H1 (cell line): ENCODE results near the gene CSGALNACT2. TPM values are rescaled to one million over a fixed set of nuclear protein-coding genes. Genes with fewer than 3 reads are reported as not detected.

Source experiments
- CTCF ChIA-PET: fragments of 300-600 bp; sonication (Branson Sonifier 250); formaldehyde crosslinking; loops from one replicate; lab custom pipeline; 2021; ENCODE audit not compliant: partially characterized antibody; lab: Charles Lee
- POLR2A ChIA-PET: fragments of 300-600 bp; sonication (Branson Sonifier 250); formaldehyde crosslinking; loops from one replicate; lab custom pipeline; 2021; ENCODE audit warnings: inconsistent platforms; ENCODE audit not compliant: partially characterized antibody; lab: Charles Lee
- DNase-seq, 2 experiments: peaks; one replicate each; pipeline versions ENCODE4 v3.0.0 to v3.0.0-alpha.2; 2010 to 2022; ENCODE audit warnings: low spot score in 2 of 2, low read depth in 1 of 2, mixed read lengths in 1 of 2
- FAIRE-seq: peaks from 2 replicates; lab custom pipeline; 2011; peaks lifted over from hg19 to GRCh38; lab: Jason Lieb, UNC
- H2AFZ ChIP-seq: 2 replicates; pipeline ENCODE4 v1.8.1; 2012; ENCODE audit warnings: low read length, inconsistent platforms
- H2AK5ac ChIP-seq: 2 replicates; pipeline ENCODE4 v1.6.1; 2013; ENCODE audit warnings: low read depth, low read length
- H2BK120ac ChIP-seq: replicated peaks from 2 replicates; pipeline ENCODE3; 2013; ENCODE audit warnings: low read depth, low read length, inconsistent platforms
- H2BK12ac ChIP-seq: 2 replicates; pipeline ENCODE4 v1.6.1; 2013; ENCODE audit warnings: low read depth, low read length
- H2BK15ac ChIP-seq: 2 replicates; pipeline ENCODE4 v1.6.1; 2013; ENCODE audit warnings: low read length
- H2BK20ac ChIP-seq: 2 replicates; pipeline ENCODE4 v1.6.1; 2013; ENCODE audit warnings: low read length
- H2BK5ac ChIP-seq: 2 replicates; pipeline ENCODE4 v1.6.1; 2013; ENCODE audit warnings: low read depth, low read length
- H3K14ac ChIP-seq: 2 replicates; pipeline ENCODE4 v1.6.1; 2013; ENCODE audit warnings: inconsistent platforms; ENCODE audit not compliant: insufficient read length
- H3K18ac ChIP-seq: 2 replicates; pipeline ENCODE4 v1.6.1; 2013; ENCODE audit warnings: low read length; ENCODE audit errors: extremely low read depth
- H3K23ac ChIP-seq: 2 replicates; pipeline ENCODE4 v1.6.1; 2013; ENCODE audit warnings: inconsistent platforms; ENCODE audit not compliant: insufficient read length
- H3K23me2 ChIP-seq: 2 replicates; pipeline ENCODE4 v1.6.1; 2013; ENCODE audit warnings: low read depth, low read length
- H3K27ac ChIP-seq: 2 replicates; pipeline ENCODE4 v1.6.1; 2011; ENCODE audit warnings: low read depth, low read length, inconsistent platforms
- H3K27me3 ChIP-seq, 4 experiments: replicated peaks in 1 of 4; 1 replicate in 1 of 4; 2 replicates in 3 of 4; pipeline versions ENCODE4 v1.6.1 to v1.8.1; 2011 to 2013; ENCODE audit warnings: low read length in 3 of 4, mild to moderate bottlenecking in 3 of 4, inconsistent platforms in 2 of 4, mixed read lengths in 2 of 4, moderate library complexity in 1 of 4; ENCODE audit not compliant: control insufficient read depth in 3 of 4, insufficient read depth in 3 of 4; ENCODE audit errors: extremely low read depth in 1 of 4
- H3K36me3 ChIP-seq, 4 experiments: 2 replicates each; pipeline versions ENCODE4 v1.6.1 to v1.8.1; 2011 to 2013; ENCODE audit warnings: mild to moderate bottlenecking in 4 of 4, low read length in 3 of 4, moderate library complexity in 2 of 4, control low read depth in 1 of 4, inconsistent platforms in 1 of 4; ENCODE audit not compliant: insufficient read depth in 4 of 4, control insufficient read depth in 2 of 4
- H3K4ac ChIP-seq: replicated peaks from 2 replicates; pipeline ENCODE3; 2013; ENCODE audit warnings: low read length, low read depth, mixed read lengths, inconsistent platforms; ENCODE audit not compliant: insufficient read length
- H3K4me1 ChIP-seq, 4 experiments: replicated peaks in 1 of 4; 1 replicate in 1 of 4; 2 replicates in 3 of 4; pipeline versions ENCODE4 v1.6.1 to v1.8.1; 2011 to 2013; ENCODE audit warnings: low read length in 3 of 4, inconsistent platforms in 2 of 4, mixed read lengths in 1 of 4; ENCODE audit not compliant: insufficient read depth in 4 of 4, control insufficient read depth in 3 of 4
- H3K4me2 ChIP-seq, 2 experiments: 2 replicates each; pipeline versions ENCODE4 v1.6.1 to v1.8.1; 2011 to 2013; ENCODE audit warnings: low read depth in 2 of 2, low read length in 2 of 2, control low read depth in 1 of 2, inconsistent platforms in 1 of 2, mild to moderate bottlenecking in 1 of 2; ENCODE audit not compliant: insufficient read depth in 1 of 2
- H3K4me3 ChIP-seq, 4 experiments: fragments of 200-600, 300-600 bp in 1 of 4; sonication (generic), shearing (Covaris generic), sonication (Bioruptor Twin) in 1 of 4; 2 replicates each; pipeline versions ENCODE4 v1.5.1 to v1.8.1; 2011 to 2016; ENCODE audit warnings: low read length in 4 of 4, low read depth in 3 of 4, control low read depth in 2 of 4, inconsistent platforms in 2 of 4, mild to moderate bottlenecking in 2 of 4, mixed read lengths in 1 of 4, moderate library complexity in 1 of 4; ENCODE audit not compliant: insufficient read depth in 2 of 4; ENCODE audit errors: extremely low read depth in 1 of 4
- H3K56ac ChIP-seq: replicated peaks from 2 replicates; pipeline ENCODE3; 2013; ENCODE audit warnings: low read depth, mild to moderate bottlenecking, mixed read lengths, low read length, inconsistent platforms; ENCODE audit not compliant: insufficient read length
- H3K79me1 ChIP-seq: 2 replicates; pipeline ENCODE4 v1.6.1; 2013; ENCODE audit warnings: low read depth, low read length, control low read depth
- H3K79me2 ChIP-seq, 2 experiments: 2 replicates each; pipeline versions ENCODE4 v1.6.1 to v1.8.1; 2012 to 2013; ENCODE audit warnings: low read length in 2 of 2, mild to moderate bottlenecking in 2 of 2, inconsistent platforms in 1 of 2; ENCODE audit not compliant: insufficient read depth in 2 of 2, control insufficient read depth in 1 of 2
- H3K9ac ChIP-seq, 4 experiments: replicated peaks in 1 of 4; 1 replicate in 1 of 4; 2 replicates in 3 of 4; pipeline versions ENCODE4 v1.6.1 to v1.8.1; 2011 to 2013; ENCODE audit warnings: low read depth in 3 of 4, low read length in 3 of 4, control low read depth in 2 of 4, mild to moderate bottlenecking in 2 of 4, moderate library complexity in 2 of 4, inconsistent platforms in 1 of 4; ENCODE audit errors: extremely low read depth in 1 of 4
- H3K9me3 ChIP-seq, 2 experiments: 2 replicates each; pipeline versions ENCODE4 v1.6.1 to v1.8.1; 2012 to 2013; ENCODE audit warnings: mild to moderate bottlenecking in 2 of 2, moderate library complexity in 2 of 2, control low read depth in 1 of 2, inconsistent platforms in 1 of 2, low read depth in 1 of 2, low read length in 1 of 2, mixed read lengths in 1 of 2; ENCODE audit not compliant: insufficient read depth in 2 of 2
- H4K20me1 ChIP-seq, 2 experiments: replicated peaks in 1 of 2; 2 replicates each; pipeline versions ENCODE3 to v1.8.1; 2011 to 2013; ENCODE audit warnings: inconsistent platforms in 2 of 2, low read length in 2 of 2, mild to moderate bottlenecking in 1 of 2; ENCODE audit not compliant: insufficient read depth in 2 of 2, control insufficient read depth in 1 of 2
- H4K5ac ChIP-seq: 2 replicates; pipeline ENCODE4 v1.6.1; 2013; ENCODE audit warnings: low read length, low read depth, mixed read lengths, inconsistent platforms; ENCODE audit not compliant: insufficient read length
- H4K8ac ChIP-seq: 2 replicates; pipeline ENCODE4 v1.8.0; 2013; ENCODE audit warnings: mild to moderate bottlenecking, moderate library complexity, low read length, inconsistent platforms; ENCODE audit not compliant: insufficient read depth; ENCODE audit errors: extremely low read depth
- H4K91ac ChIP-seq: replicated peaks from 2 replicates; pipeline ENCODE3; 2013; ENCODE audit warnings: low read length, mixed read lengths, inconsistent platforms; ENCODE audit not compliant: insufficient read length
- CBX8 ChIP-seq: fragments of 300-800, 300-1000 bp; sonication (generic); IDR thresholded peaks from 2 replicates; pipeline ENCODE4 v1.7.1; 2016; ENCODE audit warnings: low read depth, low read length, borderline replicate concordance
- CREB1 ChIP-seq: IDR thresholded peaks from 2 replicates; pipeline ENCODE4 v1.6.1; 2012; ENCODE audit warnings: inconsistent platforms
- FOSL1 ChIP-seq: IDR thresholded peaks from 2 replicates; pipeline ENCODE4 v1.6.1; 2011; ENCODE audit warnings: mild to moderate bottlenecking, low read depth, low read length, moderate library complexity; ENCODE audit not compliant: insufficient read depth
- GABPA ChIP-seq: IDR thresholded peaks from 2 replicates; pipeline ENCODE4 v1.6.1; 2011; ENCODE audit warnings: mild to moderate bottlenecking, low read length, moderate library complexity, borderline replicate concordance; ENCODE audit not compliant: insufficient read depth
- HDAC6 ChIP-seq: IDR thresholded peaks from one replicate; pipeline ENCODE4 v1.7.1; 2012; ENCODE audit warnings: low read depth, mild to moderate bottlenecking, inconsistent platforms, low read length, moderate library complexity
- JUN ChIP-seq: IDR thresholded peaks from 2 replicates; pipeline ENCODE4 v1.6.1; 2011; ENCODE audit warnings: low read depth, mild to moderate bottlenecking, improper control_type of control experiment, low read length
- JUND ChIP-seq: IDR thresholded peaks from 2 replicates; pipeline ENCODE4 v1.6.1; 2011; ENCODE audit warnings: mild to moderate bottlenecking, improper control_type of control experiment, low read length
- KDM1A ChIP-seq: fragments of 200-600, 300-600 bp; sonication (generic); IDR thresholded peaks from 2 replicates; pipeline ENCODE4 v1.7.1; 2016; ENCODE audit warnings: mild to moderate bottlenecking, low read length, borderline replicate concordance
- POLR2A ChIP-seq, 2 experiments: IDR thresholded peaks; 1 replicate in 1 of 2; 2 replicates in 1 of 2; pipeline ENCODE4 v1.6.1; 2011; ENCODE audit warnings: low read depth in 2 of 2, low read length in 2 of 2, mild to moderate bottlenecking in 2 of 2; ENCODE audit errors: control extremely low read depth in 1 of 2
- RAD21 ChIP-seq, 2 experiments: IDR thresholded peaks in 1 of 2; conservative IDR thresholded peaks in 1 of 2; 2 replicates each; pipeline ENCODE4 v1.6.1; 2011; ENCODE audit warnings: low read depth in 2 of 2, low read length in 2 of 2, improper control_type of control experiment in 1 of 2, inconsistent platforms in 1 of 2, mild to moderate bottlenecking in 1 of 2, moderate library complexity in 1 of 2
- SAP30 ChIP-seq: fragments of 300-600 bp; sonication (generic); IDR thresholded peaks from 2 replicates; pipeline ENCODE4 v1.7.1; 2012; ENCODE audit warnings: low read length, moderate library complexity, mild to moderate bottlenecking, inconsistent platforms; ENCODE audit not compliant: insufficient read depth, insufficient replicate concordance
- SIN3A ChIP-seq, 2 experiments: IDR thresholded peaks in 1 of 2; conservative IDR thresholded peaks in 1 of 2; 2 replicates each; pipeline ENCODE4 v1.6.1; 2011 to 2012; ENCODE audit warnings: low read length in 2 of 2, improper control_type of control experiment in 1 of 2, low read depth in 1 of 2, mild to moderate bottlenecking in 1 of 2
- SRF ChIP-seq: IDR thresholded peaks from 2 replicates; pipeline ENCODE4 v1.6.1; 2011; ENCODE audit warnings: mild to moderate bottlenecking, low read depth, low read length, moderate library complexity
- TAF1 ChIP-seq: IDR thresholded peaks from 2 replicates; pipeline ENCODE4 v1.6.1; 2011; ENCODE audit warnings: mild to moderate bottlenecking, low read depth, low read length
- TBP ChIP-seq: IDR thresholded peaks from 2 replicates; pipeline ENCODE4 v1.6.1; 2011; ENCODE audit warnings: low read depth, low read length, improper control_type of control experiment
- TCF12 ChIP-seq: IDR thresholded peaks from 2 replicates; pipeline ENCODE4 v1.6.1; 2011; ENCODE audit warnings: low read depth, mild to moderate bottlenecking, low read length
- WGBS, 2 experiments: shearing (Covaris generic) in 1 of 2; methylation state at CpG; one replicate each; pipeline versions ENCODE4 v1.1.6 to v1.1.7; 2013 to 2015; ENCODE audit warnings: low lambda C conversion rate in 2 of 2, mixed read lengths in 2 of 2, inconsistent platforms in 1 of 2, low coverage in 1 of 2, missing lambda C conversion rate in 1 of 2; ENCODE audit not compliant: insufficient replicate concordance in 2 of 2, insufficient coverage in 1 of 2, insufficient read length in 1 of 2; ENCODE audit errors: extremely low coverage in 1 of 2, missing lambda C conversion rate in 1 of 2; 5-methylcytosine and 5-hydroxymethylcytosine counted together
- polyA plus RNA-seq, 7 experiments: library from polyadenylated mRNA; depleted of rRNA in 3 of 7; stranded (reverse) in 5 of 7; unstranded in 2 of 7; fragments of >200 nt in 5 of 7; fragments of 200-250 nt in 2 of 7; gene quantifications; 1 replicate in 5 of 7; 2 replicates in 1 of 7; 4 replicates in 1 of 7; pipeline versions ENCODE4 v1.2.1 to v1.2.3, GENCODE V29; 2011 to 2013; ENCODE audit warnings: missing spikeins in 2 of 7, mixed read lengths in 2 of 7
- total RNA-seq: library from RNA; stranded (reverse); fragmentation: NEBNext Ultra II Directional; extraction: Animal tissue kit (Norgen Biotek cat#: 25700); gene quantifications from 2 replicates; pipeline ENCODE4 v1.2.1, GENCODE V29; 2021

CSGALNACT2 gene
- total and polyA plus RNA-seq, 2 of the 8 experiments (the other 6 are each of a cell fraction or from before 2014, with no cell fraction given) = 2.6 to 5.3 TPM

GRCh38 chr10:43158636-43159035 is 20.4 kb downstream of the CSGALNACT2 start:
- Histone ChIP-seq H4K5ac (no peak overlapping the region), H2AK5ac (no peak overlapping the region), H3K23me2 (no peaks in the 10 kb centered on the region), H3K36me3 (no peaks in the 10 kb centered on the region), H3K27me3 (no peaks in the 10 kb centered on the region), H2BK5ac (no peak overlapping the region), H3K56ac (no peak overlapping the region), H3K79me1 (no peaks in the 10 kb centered on the region), H3K9ac (no peak overlapping the region), H3K4ac (no peak overlapping the region), H2BK12ac (no peak overlapping the region), H2AFZ (no peak overlapping the region), H3K14ac (no peak overlapping the region), H3K27ac (no peak overlapping the region), H3K9me3 (no peaks in the 10 kb centered on the region), H4K8ac (no peak overlapping the region), H2BK15ac (no peak overlapping the region), H3K79me2 (no peaks in the 10 kb centered on the region), H3K4me3 (no peak overlapping the region), H2BK20ac (no peak overlapping the region), H3K4me2 (no peak overlapping the region), H4K91ac (no peak overlapping the region), H2BK120ac (no peak overlapping the region), H3K4me1 (no peaks in the 10 kb centered on the region), H4K20me1 (no peaks in the 10 kb centered on the region), H3K18ac (no peak overlapping the region), H3K23ac (no peak overlapping the region)
- WGBS, 2 experiments = 96% methylated on average over 6 of the region's 6 CpGs; no CpG with 5 or more reads in 1 of the 2 experiments
- POLR2A ChIA-PET = no interaction called here
- FAIRE-seq (no peak), DNase-seq (no peak)
- CTCF ChIA-PET = no interaction called here
- TF ChIP-seq GABPA (no peak), FOSL1 (no peak), CBX8 (no peak), RAD21 (IDR thresholded peaks at IDR 0.05 in 1 of 2, conservative IDR thresholded peaks at IDR 0.05 in 1 of 2; ENCODE audit: low read depth in 2 of 2, low read length in 2 of 2) (no peak), POLR2A (IDR thresholded peaks at IDR 0.05; ENCODE audit: control extremely low read depth in 1 of 2, low read depth in 2 of 2, low read length in 2 of 2) (no peak), HDAC6 (no peak), SIN3A (conservative IDR thresholded peaks at IDR 0.05 in 1 of 2, IDR thresholded peaks at IDR 0.05 in 1 of 2; ENCODE audit: low read depth in 1 of 2, low read length in 2 of 2) (no peak), TAF1 (no peak), JUND (no peak), CREB1 (no peak), KDM1A (no peak), TCF12 (no peak), SAP30 (no peak), SRF (no peak), TBP (no peak), JUN (no peak)
